OCI-LY1 (cell line): Measurements from ENCODE around the gene GNAT3.

ENCODE experiments used
- H2AFZ ChIP-seq: fragments of 200-600 bp; sonication (generic), shearing (Covaris generic); 2 replicates; pipeline ENCODE4 v1.6.0; 2014; ENCODE audit warnings: antibody characterized with exemption, mild to moderate bottlenecking, low read length
- H3F3A ChIP-seq: fragments of 200-600 bp; sonication (generic), shearing (Covaris generic); 2 replicates; pipeline ENCODE4 v1.6.0; 2014; ENCODE audit warnings: mild to moderate bottlenecking, antibody characterized with exemption, low read length, moderate library complexity; ENCODE audit not compliant: insufficient read depth
- H3K27ac ChIP-seq: fragments of 200-600 bp; sonication (generic); 2 replicates; pipeline ENCODE4 v1.5.1; 2014; ENCODE audit warnings: low read length, mixed run types, mild to moderate bottlenecking, low read depth; ENCODE audit not compliant: poor library complexity, severe bottlenecking
- H3K27me3 ChIP-seq: fragments of 200-600 bp; sonication (generic); 2 replicates; pipeline ENCODE4 v1.6.0; 2014; ENCODE audit warnings: antibody characterized with exemption, mild to moderate bottlenecking, low read length, moderate library complexity; ENCODE audit not compliant: insufficient read depth
- H3K36me3 ChIP-seq: fragments of 200-600 bp; sonication (generic); 2 replicates; pipeline ENCODE4 v1.6.1; 2014; ENCODE audit warnings: mild to moderate bottlenecking, antibody characterized with exemption, low read length, moderate library complexity, mixed read lengths; ENCODE audit not compliant: insufficient read depth
- H3K4me1 ChIP-seq: fragments of 200-600 bp; sonication (generic); 2 replicates; pipeline ENCODE4 v1.5.1; 2014; ENCODE audit warnings: mild to moderate bottlenecking, low read length, moderate library complexity; ENCODE audit not compliant: insufficient read depth, severe bottlenecking
- H3K4me2 ChIP-seq: fragments of 200-600 bp; sonication (generic), shearing (Covaris generic); 2 replicates; pipeline ENCODE4 v1.6.1; 2014; ENCODE audit warnings: low read length
- H3K4me3 ChIP-seq: fragments of 200-600 bp; sonication (generic); 2 replicates; pipeline ENCODE4 v1.5.1; 2014; ENCODE audit warnings: low read length, low read depth, mild to moderate bottlenecking, mixed read lengths; ENCODE audit not compliant: poor library complexity, severe bottlenecking
- H3K79me2 ChIP-seq: fragments of 200-600 bp; shearing (Covaris generic); 2 replicates; pipeline ENCODE4 v1.6.1; 2016; ENCODE audit warnings: mixed run types, low read length, mixed read lengths; ENCODE audit not compliant: insufficient read depth
- H3K9ac ChIP-seq: fragments of 200-600 bp; sonication (generic), shearing (Covaris generic); 2 replicates; pipeline ENCODE4 v1.6.1; 2014; ENCODE audit warnings: mild to moderate bottlenecking, low read length, mixed read lengths
- H3K9me2 ChIP-seq: fragments of 200-600 bp; sonication (generic), shearing (Covaris generic); 2 replicates; pipeline ENCODE4 v1.6.1; 2014; ENCODE audit warnings: low read depth, mild to moderate bottlenecking, low read length, mixed read lengths
- H3K9me3 ChIP-seq: fragments of 200-600 bp; shearing (Covaris generic); 2 replicates; pipeline ENCODE4 v1.6.1; 2014; ENCODE audit warnings: low read length, mixed read lengths
- H4K20me1 ChIP-seq: fragments of 200-600 bp; sonication (generic), shearing (Covaris generic); 2 replicates; pipeline ENCODE4 v1.6.0; 2016; ENCODE audit warnings: mild to moderate bottlenecking, low read length; ENCODE audit not compliant: insufficient read depth
- CTCF ChIP-seq: fragments of 200-600 bp; sonication (generic), shearing (Covaris generic); IDR thresholded peaks from 2 replicates; pipeline ENCODE4 v1.5.1; 2017; ENCODE audit warnings: mild to moderate bottlenecking, antibody characterized with exemption, low read length, moderate library complexity, mixed read lengths
- EZH2 ChIP-seq: fragments of 200-600 bp; sonication (generic), shearing (Covaris generic); IDR thresholded peaks from 2 replicates; pipeline ENCODE4 v1.8.0; 2017; ENCODE audit warnings: borderline replicate concordance, mixed run types, mild to moderate bottlenecking, antibody characterized with exemption, low read length, moderate library complexity, mixed read lengths

GNAT3 gene

GRCh38 chr7:80459776-80460510 is 51.9 kb downstream of the GNAT3 start:
- Histone ChIP-seq H3K27ac (no peak overlapping the region), H3K79me2 (no peaks in the 10 kb centered on the region), H3K9ac (no peak overlapping the region), H3K36me3 (no peaks in the 10 kb centered on the region), H3K4me3 (no peak overlapping the region), H2AFZ (no peak overlapping the region), H3K9me2 (no peaks in the 10 kb centered on the region), H3K27me3 (no peaks in the 10 kb centered on the region), H3K4me2 (no peak overlapping the region), H3K9me3 (no peaks in the 10 kb centered on the region), H4K20me1 (no peaks in the 10 kb centered on the region), H3F3A (no peaks in the 10 kb centered on the region), H3K4me1 (no peaks in the 10 kb centered on the region)
- TF ChIP-seq CTCF (no peak), EZH2 (no peak)

DNA sequence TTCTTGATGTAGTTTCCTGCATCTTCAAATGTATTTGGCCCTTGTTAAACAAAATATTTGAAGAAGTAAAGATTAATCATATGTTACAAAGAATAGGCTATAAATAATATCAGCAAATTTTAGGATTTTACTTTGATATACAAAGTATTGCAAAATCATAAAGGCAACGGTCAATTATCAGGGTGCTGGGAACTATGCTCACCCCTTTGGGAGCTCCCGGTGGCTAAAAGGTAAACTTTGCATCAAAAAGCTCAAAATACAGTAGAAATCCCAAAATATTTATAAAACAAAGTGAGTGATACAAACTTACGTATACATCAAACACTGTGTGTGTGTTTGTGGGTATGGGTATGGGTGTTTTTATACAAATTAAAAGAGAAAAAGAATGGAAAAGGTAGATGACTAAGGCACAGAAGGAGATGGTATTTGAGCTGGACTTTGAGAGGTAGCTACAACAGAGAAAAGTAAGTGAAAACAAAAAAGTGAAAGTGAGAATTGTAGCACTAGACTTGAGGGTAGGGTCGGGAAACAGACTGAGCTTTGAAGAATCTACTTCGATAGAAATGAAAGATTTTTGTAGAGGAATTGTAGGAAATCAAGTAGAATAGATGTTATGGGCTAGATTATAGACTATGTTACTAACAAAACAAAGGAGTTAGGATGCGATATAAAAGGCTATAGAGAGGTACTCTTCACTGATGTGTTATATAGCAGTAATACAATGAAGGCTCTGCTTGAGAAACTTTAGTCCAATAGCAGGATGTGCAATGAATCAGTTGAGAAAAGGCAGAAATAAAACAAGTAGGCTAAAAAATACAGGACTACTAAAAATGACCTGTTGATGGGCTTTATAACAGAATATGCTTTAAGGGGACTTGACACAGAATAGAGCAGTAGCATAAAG is 52.8 kb downstream of the GNAT3 start:
- Histone ChIP-seq H3K79me2 (no peaks in the 10 kb centered on the region), H3K4me1 (no peaks in the 10 kb centered on the region), H3K4me3 (no peak overlapping the region), H3K27ac (no peak overlapping the region), H3K9ac (no peak overlapping the region), H3K9me2 (no peaks in the 10 kb centered on the region), H3F3A (no peaks in the 10 kb centered on the region), H3K4me2 (no peak overlapping the region), H3K36me3 (no peaks in the 10 kb centered on the region), H3K9me3 (no peaks in the 10 kb centered on the region), H4K20me1 (no peaks in the 10 kb centered on the region), H2AFZ (no peak overlapping the region), H3K27me3 (no peaks in the 10 kb centered on the region)
- TF ChIP-seq EZH2 (no peak), CTCF (no peak)

DNA sequence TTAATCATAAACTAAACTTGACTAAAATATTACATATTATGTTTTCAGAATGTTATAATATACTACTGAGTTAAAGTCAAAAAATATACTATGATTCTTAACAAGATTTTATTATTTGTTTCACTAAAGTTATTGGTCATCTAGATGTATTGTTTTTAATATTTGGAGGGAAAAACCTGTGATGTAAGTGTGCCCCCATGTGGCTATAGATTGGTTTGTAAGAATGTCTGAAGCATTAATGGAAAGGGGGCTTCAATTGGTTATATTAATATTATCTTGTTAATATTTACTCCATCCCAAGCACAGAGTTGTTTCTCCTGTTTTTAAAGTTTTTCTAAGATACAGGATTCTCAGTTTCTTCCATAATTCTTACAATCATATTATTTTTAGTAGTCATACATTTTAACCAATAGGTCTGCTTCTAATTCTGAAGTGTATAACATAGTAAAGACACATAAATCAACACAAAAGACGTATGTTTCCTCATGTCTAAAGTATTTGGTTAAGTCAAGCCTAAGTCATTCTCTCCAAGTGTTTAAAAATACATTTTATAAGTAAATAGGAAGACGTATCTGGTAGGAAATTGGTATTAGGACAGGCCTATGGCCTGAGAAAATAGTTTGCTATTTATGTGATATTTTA is 58.0 kb downstream of the GNAT3 start:
- H3K4me1 ChIP-seq: no peaks in the 10 kb centered on the region
- no peaks in the 10 kb centered on the region for H3K9me3 ChIP-seq
- no peaks in the 10 kb centered on the region; the same call in 1 of the 2 replicates for H3K27me3 ChIP-seq
- no peak overlapping the region for H3K4me3 ChIP-seq
- H3K27ac ChIP-seq: no peak overlapping the region
- H3K9me2 ChIP-seq: no peaks in the 10 kb centered on the region
- no peaks in the 10 kb centered on the region for H3K36me3 ChIP-seq
- TF ChIP-seq EZH2 (no peak), CTCF (peak; percentile 53)
- no peaks in the 10 kb centered on the region for H3F3A ChIP-seq
- no peak overlapping the region for H3K9ac ChIP-seq
- no peak overlapping the region for H2AFZ ChIP-seq
- H3K79me2 ChIP-seq: no peaks in the 10 kb centered on the region
- no peaks in the 10 kb centered on the region for H4K20me1 ChIP-seq
- no peak overlapping the region for H3K4me2 ChIP-seq
